ENCODE results near the gene GCHFR. TPM values are rescaled to one million over a fixed set of nuclear protein-coding genes. Genes with fewer than 3 reads are reported as not detected.

The GCHFR gene
- total and polyA plus RNA-seq, 10 of the 15 experiments (the other 5 are each of a cell fraction or from before 2014, with no cell fraction given): 10.5 to 94.0 (median 35.3) TPM

DNA sequence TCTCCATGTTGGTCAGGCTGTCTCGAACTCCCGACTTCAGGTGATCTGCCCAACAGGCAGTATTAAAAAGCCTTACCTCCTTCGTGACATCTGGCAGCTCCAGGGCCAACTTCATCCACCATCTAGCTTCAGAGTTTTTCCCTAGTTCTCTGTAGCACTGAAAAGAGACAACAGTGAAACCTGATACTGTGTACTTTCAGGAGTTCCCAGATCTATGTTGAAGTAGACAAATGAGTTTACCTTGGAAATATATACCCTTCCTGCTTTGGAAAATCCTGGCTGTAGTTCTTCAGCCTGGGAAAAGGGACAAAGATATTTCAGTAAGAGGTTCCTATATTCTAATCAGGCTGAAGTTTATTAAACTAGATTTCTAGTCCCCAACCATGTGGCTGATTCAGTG, 26.8 kb upstream of the GCHFR start (continued):
- TF ChIP-seq EZH2 (IDR thresholded peaks at IDR 0.05; ENCODE audit: borderline replicate concordance, control insufficient read depth, low read depth, low read length): no peak
- no peak for TF ChIP-seq TARDBP (IDR thresholded peaks at IDR 0.05; ENCODE audit: borderline replicate concordance)
- TF ChIP-seq BCL3 (IDR thresholded peaks at IDR 0.05; ENCODE audit: borderline replicate concordance, insufficient read depth, low read depth, low read length, poor library complexity, severe bottlenecking): no peak
- no peak for TF ChIP-seq MXI1 (IDR thresholded peaks at IDR 0.05; ENCODE audit: low read depth, low read length)
- no peak for TF ChIP-seq FOXK2 (IDR thresholded peaks at IDR 0.05)
- no peak for TF ChIP-seq NFYA (IDR thresholded peaks at IDR 0.05; ENCODE audit: borderline replicate concordance, low read depth, low read length)
- no peak for TF ChIP-seq E2F8 (IDR thresholded peaks at IDR 0.05; ENCODE audit: low read depth, partially characterized antibody)
- TF ChIP-seq BCL11A (IDR thresholded peaks at IDR 0.05; ENCODE audit: low read depth, low read length): no peak
- no peak for TF ChIP-seq IRF5 (IDR thresholded peaks at IDR 0.05; ENCODE audit: borderline replicate concordance)
- TF ChIP-seq, protein P1, sequence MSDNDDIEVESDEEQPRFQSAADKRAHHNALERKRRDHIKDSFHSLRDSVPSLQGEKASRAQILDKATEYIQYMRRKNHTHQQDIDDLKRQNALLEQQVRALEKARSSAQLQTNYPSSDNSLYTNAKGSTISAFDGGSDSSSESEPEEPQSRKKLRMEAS (IDR thresholded peaks at IDR 0.05; ENCODE audit: low read depth, low read length): no peak
